K562 (cell line): ENCODE measurements around the gene BTBD1. TPM values are rescaled to one million over a fixed set of nuclear protein-coding genes. Genes with fewer than 3 reads are reported as not detected.

ENCODE experiments used
- ATAC-seq: fragments of 200-7000 bp; cut with Tn5 transposase; 3 replicates; pipeline ENCODE4 v1.9.1; 2020; ENCODE audit warnings: moderate library complexity
- BruUV-seq: library from RNA; stranded (reverse); fragments of 400-500 nt; replicated peaks from 2 replicates; lab custom pipeline; 2021; lab: Mats Ljungman, UMichigan
- CTCF ChIA-PET: fragments of 300-600 bp; formaldehyde crosslinking; extraction: SDS; loops from one replicate; lab custom pipeline; 2021; ENCODE audit warnings: low intra/inter-chr PET ratio; lab: Yijun Ruan, JAX
- POLR2A ChIA-PET: fragments of 300-600, 350-650 bp; sonication (Branson Sonifier 250); formaldehyde crosslinking; extraction: SDS; loops from one replicate; lab custom pipeline; 2021; ENCODE audit warnings: antibody characterized with exemption, inconsistent platforms; lab: Yijun Ruan, JAX
- DNase-seq, 4 experiments: peaks; one replicate each; pipeline versions ENCODE4 v3.0.0 to v3.0.0-alpha.2; 2011 to 2018; ENCODE audit warnings: low spot score in 3 of 4, mixed read lengths in 3 of 4; ENCODE audit errors: extremely low read depth in 1 of 4
- FAIRE-seq: peaks from 2 replicates; lab custom pipeline; 2011; peaks lifted over from hg19 to GRCh38; lab: Jason Lieb, UNC
- H2AFZ ChIP-seq: 2 replicates; pipeline ENCODE4 v1.6.0; 2011; ENCODE audit warnings: low read depth, low read length, control low read depth, inconsistent platforms
- H3K27ac ChIP-seq: fragments of 200-600 bp; 3 replicates; pipeline ENCODE4 v1.8.0; 2011; ENCODE audit warnings: low read depth, mild to moderate bottlenecking, control low read depth, inconsistent platforms, low read length, moderate library complexity, mixed read lengths; ENCODE audit errors: extremely low read depth
- H3K27me3 ChIP-seq, 2 experiments: fragments of 300-600 bp in 1 of 2; 2 replicates in 1 of 2; 3 replicates in 1 of 2; pipeline versions ENCODE4 v1.6.0 to v1.8.0; 2011; ENCODE audit warnings: inconsistent platforms in 2 of 2, low read length in 2 of 2, mild to moderate bottlenecking in 1 of 2, mixed read lengths in 1 of 2, moderate library complexity in 1 of 2; ENCODE audit not compliant: control insufficient read depth in 2 of 2, insufficient read depth in 2 of 2
- H3K36me3 ChIP-seq: fragments of 300-600 bp; 3 replicates; pipeline ENCODE4 v1.8.0; 2011; ENCODE audit warnings: mild to moderate bottlenecking, low read length, inconsistent platforms; ENCODE audit not compliant: control insufficient read depth, insufficient read depth
- H3K4me1 ChIP-seq, 2 experiments: fragments of 200-600 bp in 1 of 2; replicated peaks in 1 of 2; 2 replicates in 1 of 2; 3 replicates in 1 of 2; pipeline versions ENCODE4 v1.5.1 to v1.8.0; 2011; ENCODE audit warnings: inconsistent platforms in 2 of 2, low read length in 2 of 2, mild to moderate bottlenecking in 1 of 2, mixed read lengths in 1 of 2, moderate library complexity in 1 of 2; ENCODE audit not compliant: control insufficient read depth in 2 of 2, insufficient read depth in 2 of 2
- H3K4me2 ChIP-seq: 2 replicates; pipeline ENCODE4 v1.6.1; 2011; ENCODE audit warnings: low read length, control low read depth, inconsistent platforms, mixed read lengths; ENCODE audit not compliant: insufficient read depth
- H3K4me3 ChIP-seq: fragments of 200-600 bp; sonication (generic), shearing (Covaris generic); 2 replicates; pipeline ENCODE4 v1.5.1; 2016; ENCODE audit warnings: control low read depth, inconsistent platforms
- H3K79me2 ChIP-seq: fragments of 200-600 bp; 3 replicates; pipeline ENCODE4 v1.8.0; 2011; ENCODE audit warnings: low read length, inconsistent platforms; ENCODE audit not compliant: control insufficient read depth, insufficient read depth
- H3K9ac ChIP-seq, 2 experiments: 2 replicates each; pipeline versions ENCODE4 v1.6.0 to v1.6.1; 2011; ENCODE audit warnings: low read depth in 2 of 2, low read length in 2 of 2, control low read depth in 1 of 2, inconsistent platforms in 1 of 2, mild to moderate bottlenecking in 1 of 2, mixed read lengths in 1 of 2; ENCODE audit not compliant: insufficient read depth in 1 of 2
- H3K9me1 ChIP-seq: one replicate; pipeline ENCODE4 v1.6.0; 2011; ENCODE audit warnings: inconsistent platforms, mild to moderate bottlenecking, low read length, moderate library complexity; ENCODE audit not compliant: control insufficient read depth, insufficient read depth
- H3K9me3 ChIP-seq: replicated peaks from 2 replicates; pipeline ENCODE4 v1.5.1; 2011; ENCODE audit warnings: low read depth, low read length, inconsistent platforms; ENCODE audit not compliant: control insufficient read depth, insufficient read depth
- H4K20me1 ChIP-seq: replicated peaks from 2 replicates; pipeline ENCODE4 v1.6.1; 2011; ENCODE audit warnings: low read length, inconsistent platforms, mixed read lengths; ENCODE audit not compliant: control insufficient read depth, insufficient read depth
- ATF7 ChIP-seq: fragments of 450-650 bp; IDR thresholded peaks from 2 replicates; pipeline ENCODE4 v1.7.1; 2014; ENCODE audit warnings: mild to moderate bottlenecking, moderate library complexity
- CC2D1A ChIP-seq: fragments of 450-650 bp; IDR thresholded peaks from 2 replicates; pipeline ENCODE4 v1.6.1; 2017; ENCODE audit warnings: mild to moderate bottlenecking
- DPF2 ChIP-seq: fragments of 450-650 bp; IDR thresholded peaks from 2 replicates; pipeline ENCODE4 v1.6.1; 2016
- FOSL1 ChIP-seq: fragments of 200-800 bp; sonication (Bioruptor generic); conservative IDR thresholded peaks from 2 replicates; pipeline ENCODE4 v1.6.1; 2016; ENCODE audit warnings: missing genetic modification characterization, missing compliant biosample characterization
- HNRNPK ChIP-seq: fragments of 200-400 bp; formaldehyde crosslinking; IDR thresholded peaks from one replicate; pipeline ENCODE4 v1.6.1; 2018; ENCODE audit warnings: mild to moderate bottlenecking, low read depth, low read length; ENCODE audit not compliant: poor library complexity, severe bottlenecking
- NEUROD1 ChIP-seq: fragments of 150-350 bp; IDR thresholded peaks from 2 replicates; pipeline ENCODE4 v1.6.1; 2014; ENCODE audit warnings: borderline replicate concordance, low read length, low read depth; ENCODE audit not compliant: partially characterized antibody
- NFE2 ChIP-seq: IDR thresholded peaks from 2 replicates; pipeline ENCODE4 v1.6.1; 2014; ENCODE audit warnings: antibody characterized with exemption, low read depth
- RBM39 ChIP-seq: fragments of 200-400 bp; formaldehyde crosslinking; optimal IDR thresholded peaks from 2 replicates; pipeline ENCODE3; 2018; ENCODE audit warnings: low read depth, low read length
- STAT5A ChIP-seq: IDR thresholded peaks from 2 replicates; pipeline ENCODE4 v1.6.1; 2012; ENCODE audit warnings: low read length, inconsistent platforms, borderline replicate concordance
- ZNF212 ChIP-seq: fragments of 450-650 bp; formaldehyde crosslinking; IDR thresholded peaks from 2 replicates; pipeline ENCODE4 v1.4.0; 2020; ENCODE audit warnings: mild to moderate bottlenecking
- ZNF324 ChIP-seq: fragments of 250-450 bp; sonication (Bioruptor Pico); IDR thresholded peaks from 2 replicates; pipeline ENCODE4 v1.4.0; 2020; ENCODE audit warnings: mild to moderate bottlenecking
- ZNF445 ChIP-seq: fragments of 250-450 bp; sonication (Bioruptor Pico); IDR thresholded peaks from 2 replicates; pipeline ENCODE4 v1.4.0; 2020; ENCODE audit warnings: low read depth, mild to moderate bottlenecking, moderate library complexity
- WGBS: fragments of 100-300 bp; shearing (Covaris generic); methylation state at CpG from one replicate; pipeline ENCODE4 v1.1.6; 2016; ENCODE audit warnings: low coverage, mixed read lengths; ENCODE audit not compliant: insufficient coverage; ENCODE audit errors: missing lambda C conversion rate; 5-methylcytosine and 5-hydroxymethylcytosine counted together
- in situ Hi-C: fragments of 300-500 bp; cut with MboI; formaldehyde crosslinking; loops from 4 replicates; pipeline ENCODE4 v1.15.0; 2018; ENCODE audit warnings: inconsistent platforms, mixed read lengths
- intact Hi-C: fragments of 100-400 bp; cut with micrococcal nuclease; formaldehyde crosslinking; loops from 2 replicates; pipeline ENCODE4 v1.14.2; 2022
- polyA plus RNA-seq, 8 experiments: library from polyadenylated mRNA; depleted of rRNA in 4 of 8; stranded (reverse) in 5 of 8; unstranded in 3 of 8; fragments of >200 nt; fragmentation: Nextera tagmentation in 2 of 8; fragmentation: Illumina TruSeq in 1 of 8; extraction: Ambion mirVana in 2 of 8; extraction: Trizol in 1 of 8; gene quantifications; 2 replicates each; pipeline versions ENCODE4 v1.2.1 to v1.2.3, GENCODE V29; 2011 to 2014; ENCODE audit warnings: inconsistent platforms in 1 of 8, missing spikeins in 1 of 8
- total RNA-seq, 7 experiments: library from RNA; depleted of rRNA in 6 of 7; stranded (reverse); fragments of >200 nt in 6 of 7; fragmentation: Illumina TruSeq in 2 of 7; extraction: Trizol in 2 of 7; gene quantifications; 2 replicates each; pipeline versions ENCODE4 v1.2.1 to v1.2.3, GENCODE V29; 2011 to 2021; ENCODE audit warnings: low replicate concordance in 1 of 7
- TF ChIP-seq, protein P1 (sequence below): fragments of 450-650 bp; formaldehyde crosslinking; IDR thresholded peaks from 2 replicates; pipeline ENCODE4 v1.4.0; 2022; ENCODE audit warnings: mild to moderate bottlenecking, moderate library complexity

BTBD1 gene
- total and polyA plus RNA-seq, 9 of the 15 experiments (the other 6 are each of a cell fraction or from before 2014, with no cell fraction given), result 19.4 to 106 (median 90.4) TPM

DNA sequence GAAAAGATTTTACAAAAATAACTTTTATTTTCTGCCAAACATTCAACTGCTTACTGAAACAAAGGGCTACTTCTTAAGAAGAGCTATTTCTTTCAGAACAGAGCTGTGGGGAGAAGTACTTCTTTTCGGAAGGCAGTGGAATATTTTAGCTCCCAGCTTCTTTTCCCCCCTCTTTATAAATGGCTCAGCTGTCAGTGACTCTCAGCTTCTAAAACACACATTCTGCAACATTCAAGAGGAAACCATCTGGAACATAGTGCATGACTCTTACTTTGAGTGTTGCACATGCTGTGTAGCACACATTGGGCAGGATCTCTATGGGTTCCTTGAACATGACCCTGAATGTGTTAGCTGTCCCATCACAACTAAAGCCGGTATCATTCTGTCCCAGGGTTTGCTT lies 48.6 kb downstream of the BTBD1 start:
- H3K4me2 ChIP-seq, result no peak overlapping the region
- peaks cover 53% of the 10 kb centered on the region for H3K36me3 ChIP-seq
- no peak overlapping the region for H2AFZ ChIP-seq
- no peak for TF ChIP-seq NFE2
- TF ChIP-seq ZNF212 (CRISPR knock-in tag), result no peak
- TF ChIP-seq ZNF324 (CRISPR knock-in tag), result no peak
- TF ChIP-seq ATF7, result no peak
- TF ChIP-seq DPF2, result no peak
- TF ChIP-seq RBM39, result no peak
- TF ChIP-seq CC2D1A, result no peak
- TF ChIP-seq FOSL1 (tag), result no peak
- no peak for TF ChIP-seq STAT5A
- no peak for TF ChIP-seq NEUROD1
- no peak for TF ChIP-seq ZNF445 (CRISPR knock-in tag)
- no peak for TF ChIP-seq HNRNPK
- TF ChIP-seq, protein P1, sequence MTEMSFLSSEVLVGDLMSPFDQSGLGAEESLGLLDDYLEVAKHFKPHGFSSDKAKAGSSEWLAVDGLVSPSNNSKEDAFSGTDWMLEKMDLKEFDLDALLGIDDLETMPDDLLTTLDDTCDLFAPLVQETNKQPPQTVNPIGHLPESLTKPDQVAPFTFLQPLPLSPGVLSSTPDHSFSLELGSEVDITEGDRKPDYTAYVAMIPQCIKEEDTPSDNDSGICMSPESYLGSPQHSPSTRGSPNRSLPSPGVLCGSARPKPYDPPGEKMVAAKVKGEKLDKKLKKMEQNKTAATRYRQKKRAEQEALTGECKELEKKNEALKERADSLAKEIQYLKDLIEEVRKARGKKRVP (CRISPR knock-in tag), result no peak
- no peaks in the 10 kb centered on the region for H3K9me1 ChIP-seq
- H3K9me3 ChIP-seq, result no peaks in the 10 kb centered on the region
- FAIRE-seq (no peak), ATAC-seq (no peak), DNase-seq (no peak)
- WGBS, result 94% methylated on average over 2 of the region's 2 CpGs
- H3K4me1 ChIP-seq, result peaks cover 10% of the 10 kb centered on the region in 2 experiments; a peak in 4 of 5 replicates
- no peak overlapping the region for H3K4me3 ChIP-seq
- ChIA-PET POLR2A (no interaction called here), CTCF (no interaction called here)
- H4K20me1 ChIP-seq, result no peaks in the 10 kb centered on the region
- H3K27ac ChIP-seq, result no peak overlapping the region
- in situ Hi-C loops, result no loop called here
- H3K27me3 ChIP-seq, result no peaks in the 10 kb centered on the region
- no peak overlapping the region for H3K9ac ChIP-seq
- H3K79me2 ChIP-seq, result no peaks in the 10 kb centered on the region; the same call in 2 of the 3 replicates
- BruUV-seq, result no TSS peak
- intact Hi-C loops, result no loop called here
